ENCODE measurements around the gene TUBGCP6.

TUBGCP6 gene

DNA sequence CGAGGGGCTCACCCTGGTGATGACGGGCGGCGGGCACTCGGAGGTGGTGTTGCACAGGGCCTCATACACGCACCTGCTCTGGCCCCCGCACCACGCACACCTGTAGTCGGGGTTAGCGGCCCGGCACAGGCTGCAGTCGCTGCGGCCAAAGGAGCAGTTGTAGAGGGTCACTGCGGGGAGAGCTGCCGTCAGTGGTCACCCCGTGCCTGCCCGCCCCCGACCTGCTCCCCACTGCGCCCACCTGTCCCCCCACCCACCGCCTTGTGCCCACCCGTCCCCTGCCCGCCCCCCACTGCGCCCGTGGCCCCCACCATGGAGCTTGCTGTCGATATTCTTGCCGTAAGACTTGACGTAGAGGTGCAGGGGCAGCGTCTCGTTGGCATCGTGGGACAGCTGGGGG, 39.0 kb upstream of the TUBGCP6 start:
- DNase-seq (ENCODE audit: low read depth) = no peak
- H3K4me3 ChIP-seq (ENCODE audit: low read depth, low read length) = no peak overlapping the region
- TF ChIP-seq, protein P1, sequence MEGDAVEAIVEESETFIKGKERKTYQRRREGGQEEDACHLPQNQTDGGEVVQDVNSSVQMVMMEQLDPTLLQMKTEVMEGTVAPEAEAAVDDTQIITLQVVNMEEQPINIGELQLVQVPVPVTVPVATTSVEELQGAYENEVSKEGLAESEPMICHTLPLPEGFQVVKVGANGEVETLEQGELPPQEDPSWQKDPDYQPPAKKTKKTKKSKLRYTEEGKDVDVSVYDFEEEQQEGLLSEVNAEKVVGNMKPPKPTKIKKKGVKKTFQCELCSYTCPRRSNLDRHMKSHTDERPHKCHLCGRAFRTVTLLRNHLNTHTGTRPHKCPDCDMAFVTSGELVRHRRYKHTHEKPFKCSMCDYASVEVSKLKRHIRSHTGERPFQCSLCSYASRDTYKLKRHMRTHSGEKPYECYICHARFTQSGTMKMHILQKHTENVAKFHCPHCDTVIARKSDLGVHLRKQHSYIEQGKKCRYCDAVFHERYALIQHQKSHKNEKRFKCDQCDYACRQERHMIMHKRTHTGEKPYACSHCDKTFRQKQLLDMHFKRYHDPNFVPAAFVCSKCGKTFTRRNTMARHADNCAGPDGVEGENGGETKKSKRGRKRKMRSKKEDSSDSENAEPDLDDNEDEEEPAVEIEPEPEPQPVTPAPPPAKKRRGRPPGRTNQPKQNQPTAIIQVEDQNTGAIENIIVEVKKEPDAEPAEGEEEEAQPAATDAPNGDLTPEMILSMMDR (IDR thresholded peaks at IDR 0.05; ENCODE audit: control insufficient read depth, extremely low read depth, insufficient read depth) = no peak

DNA sequence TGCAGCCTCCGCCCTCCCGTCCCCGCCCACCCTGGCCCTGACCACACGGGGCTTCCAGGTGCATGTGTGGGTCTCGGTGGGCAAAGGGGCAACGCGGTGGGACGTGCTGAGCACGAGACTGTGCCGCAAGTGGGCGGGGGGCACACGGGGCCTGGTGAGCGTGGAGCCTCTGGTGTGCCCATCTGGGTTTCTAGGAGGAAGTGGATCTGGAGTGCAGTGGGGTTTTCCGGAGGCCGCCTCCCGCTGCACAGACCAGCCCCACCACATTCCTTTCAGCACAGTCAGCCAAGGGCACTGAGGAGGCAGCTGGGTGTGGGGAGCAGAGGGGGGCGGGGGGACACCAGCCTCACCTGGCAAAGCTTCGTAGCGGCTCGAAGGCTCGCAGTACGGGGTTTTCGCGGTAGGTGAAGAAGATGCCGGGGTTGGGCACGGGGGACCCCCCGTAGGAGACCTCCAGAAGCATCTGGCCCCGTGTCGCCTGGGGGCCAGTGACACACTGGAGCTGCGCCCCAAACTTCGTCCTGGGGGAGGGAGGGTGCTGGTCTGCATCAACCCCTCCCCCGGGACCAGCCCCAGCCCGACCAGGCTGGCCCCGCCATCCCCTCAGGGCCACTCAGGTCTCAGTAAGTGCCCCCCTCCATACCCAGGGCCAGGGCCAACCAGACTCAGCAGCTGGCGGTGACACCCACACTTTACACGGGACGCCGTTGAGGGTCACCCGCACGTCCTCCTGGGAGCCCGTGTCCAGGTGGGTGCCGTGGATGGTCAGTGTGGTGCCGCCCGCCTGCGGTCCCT, 37.7 kb upstream of the TUBGCP6 start:
- H3K4me3 ChIP-seq (ENCODE audit: low read depth, low read length) = no peak overlapping the region
- TF ChIP-seq, protein P1 (IDR thresholded peaks at IDR 0.05; ENCODE audit: control insufficient read depth, extremely low read depth, insufficient read depth) = no peak
- no peak for DNase-seq (ENCODE audit: low read depth)

DNA sequence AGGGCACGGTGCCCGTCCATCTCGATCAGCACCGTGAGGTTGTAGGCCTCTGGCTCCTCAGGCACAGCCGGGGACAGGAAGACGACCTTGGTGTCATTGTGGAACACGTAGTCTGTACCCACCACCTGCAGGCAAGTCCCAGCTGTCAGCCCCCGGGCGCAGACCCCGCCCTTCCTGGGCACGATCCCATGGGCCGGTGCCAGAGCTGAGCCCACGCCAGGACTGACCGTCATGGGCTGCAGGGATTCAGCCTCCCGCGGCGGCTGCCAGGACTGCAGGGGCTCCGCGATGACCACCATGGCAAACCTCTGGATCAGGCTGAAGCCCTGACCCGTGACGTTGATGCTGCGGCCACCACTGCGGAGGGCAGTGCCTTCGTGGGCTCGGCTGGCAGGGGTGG, 37.1 kb upstream of the TUBGCP6 start:
- no peak for DNase-seq (ENCODE audit: low read depth)
- H3K4me3 ChIP-seq (ENCODE audit: low read depth, low read length) = no peak overlapping the region
- TF ChIP-seq, protein P1 (IDR thresholded peaks at IDR 0.05; ENCODE audit: control insufficient read depth, extremely low read depth, insufficient read depth) = no peak

DNA sequence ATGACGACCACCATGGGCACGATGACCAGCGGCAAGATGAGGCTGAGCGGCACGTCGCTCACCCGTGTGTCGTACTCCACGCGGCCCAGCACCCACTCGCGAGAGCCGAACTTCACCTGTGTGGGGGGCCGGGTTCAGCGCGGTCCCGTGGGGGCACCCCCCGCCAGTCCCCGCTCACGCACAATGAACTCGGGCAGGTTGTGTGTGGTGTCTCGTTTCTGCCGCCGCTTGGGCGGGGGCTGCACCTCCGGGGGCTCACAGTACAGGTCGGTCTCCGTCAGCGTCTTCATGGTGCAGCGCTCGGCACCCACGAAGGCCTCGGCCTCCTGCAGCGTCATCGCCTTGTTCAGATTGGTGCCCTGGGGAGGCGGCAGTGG, 36.5 kb upstream of the TUBGCP6 start:
- H3K4me3 ChIP-seq (ENCODE audit: low read depth, low read length) = no peak overlapping the region
- TF ChIP-seq, protein P1 (IDR thresholded peaks at IDR 0.05; ENCODE audit: control insufficient read depth, extremely low read depth, insufficient read depth) = no peak
- no peak for DNase-seq (ENCODE audit: low read depth)

DNA sequence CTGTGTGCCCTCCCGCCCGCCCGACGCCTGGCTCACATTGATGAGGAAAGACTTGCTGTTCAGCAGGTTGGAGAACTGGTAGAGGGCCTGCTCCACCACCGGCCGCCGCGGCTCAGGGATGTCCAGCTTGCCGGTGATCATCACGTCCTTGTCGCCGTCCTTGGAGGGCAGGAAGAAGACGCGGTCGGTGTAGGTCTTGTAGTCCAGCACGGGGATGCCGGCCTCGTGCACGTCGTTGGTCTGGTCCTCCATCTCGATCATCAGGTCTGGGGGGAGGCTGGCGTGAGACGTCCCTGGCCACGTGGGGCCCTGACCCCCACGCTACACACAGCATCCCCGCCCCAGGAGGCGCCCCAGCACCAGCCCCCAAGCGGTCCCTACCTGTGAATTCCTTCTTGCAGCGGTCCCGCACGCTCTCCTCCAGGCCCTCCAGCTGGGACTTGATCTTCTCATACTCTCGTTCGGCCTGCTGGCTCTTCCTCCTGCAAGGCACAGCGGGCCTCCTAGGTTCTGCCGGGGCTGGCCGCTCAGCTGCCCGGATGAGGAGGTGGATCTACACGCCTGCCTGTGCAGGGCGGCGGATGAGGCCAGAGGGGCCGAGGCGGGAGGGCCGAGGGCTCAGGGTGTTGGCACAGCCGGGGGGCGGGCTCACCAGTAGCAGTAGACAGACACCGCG, 36.0 kb upstream of the TUBGCP6 start:
- TF ChIP-seq, protein P1 (IDR thresholded peaks at IDR 0.05; ENCODE audit: control insufficient read depth, extremely low read depth, insufficient read depth) = no peak
- H3K4me3 ChIP-seq (ENCODE audit: low read depth, low read length) = no peak overlapping the region
- no peak for DNase-seq (ENCODE audit: low read depth)

DNA sequence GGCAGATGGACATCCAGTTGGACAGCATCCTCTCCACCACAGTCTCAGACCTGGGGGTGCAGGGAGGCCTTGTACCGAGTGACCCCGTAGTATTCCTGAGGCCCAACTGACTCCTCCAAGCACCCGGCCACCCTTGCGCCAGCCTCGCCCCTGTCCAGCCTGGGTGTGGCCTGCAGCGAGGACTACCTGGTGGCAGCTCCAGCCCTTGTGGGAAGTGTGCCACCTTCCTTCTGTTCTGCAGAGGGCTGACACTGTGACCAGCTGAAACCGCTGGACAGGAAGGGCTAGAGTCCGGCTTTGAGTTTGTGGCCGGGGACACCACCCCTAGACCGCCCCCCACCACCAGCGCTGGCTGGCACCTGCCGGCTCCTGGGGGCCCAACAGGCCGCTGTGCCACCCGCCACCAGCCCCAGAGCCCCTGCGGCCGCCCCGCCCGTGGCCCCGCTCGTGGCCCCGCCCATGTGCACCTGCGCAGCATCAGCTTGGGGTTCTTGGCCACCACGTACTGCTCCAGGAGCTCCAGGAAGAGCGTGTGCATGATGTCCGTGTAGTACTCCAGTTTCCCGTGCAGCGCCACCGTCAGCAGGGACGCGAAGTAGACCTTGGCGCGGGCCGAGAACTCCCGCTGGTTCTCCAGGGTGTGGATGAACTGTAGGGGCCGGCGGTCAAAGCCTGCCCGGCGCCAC, 35.3 kb upstream of the TUBGCP6 start:
- no peak overlapping the region for H3K4me3 ChIP-seq (ENCODE audit: low read depth, low read length)
- TF ChIP-seq, protein P1 (IDR thresholded peaks at IDR 0.05; ENCODE audit: control insufficient read depth, extremely low read depth, insufficient read depth) = no peak
- DNase-seq (ENCODE audit: low read depth) = no peak
